Activated CD4-positive, alpha-beta T cell treated with anti-CD3 and anti-CD28 coated beads for 36 hours (primary cell): ENCODE results near the gene GNG12. TPM values are rescaled to one million over a fixed set of nuclear protein-coding genes. Genes with fewer than 3 reads are reported as not detected.
A peak's percentile ranks its signal among the peaks of the same experiment; 100 is the strongest.

ENCODE experiments used
- ATAC-seq: fragments of 200-7000 bp; cut with Tn5 transposase; one replicate; pipeline ENCODE4 v1.10.0; 2021; ENCODE audit warnings: mild to moderate bottlenecking, moderate library complexity
- CTCF ChIA-PET: fragments of 350-600 bp; sonication (Branson Sonifier 250); formaldehyde crosslinking; loops from one replicate; lab custom pipeline; 2021; ENCODE audit warnings: antibody characterized with exemption; lab: Charles Lee
- POLR2A ChIA-PET: fragments of 350-600 bp; sonication (Branson Sonifier 250); formaldehyde crosslinking; loops from one replicate; lab custom pipeline; 2021; ENCODE audit warnings: antibody characterized with exemption, inconsistent platforms; lab: Charles Lee
- DNase-seq: peaks from one replicate; pipeline ENCODE4 v3.0.0-alpha.2; 2020
- H3K27ac Mint-ChIP-seq: one replicate; pipeline ENCODE4 v1.8.0; 2021; ENCODE audit warnings: mixed read lengths
- H3K27me3 Mint-ChIP-seq: one replicate; pipeline ENCODE4 v1.8.0; 2021; ENCODE audit warnings: mixed read lengths
- H3K36me3 Mint-ChIP-seq: one replicate; pipeline ENCODE4 v1.8.0; 2021; ENCODE audit warnings: low read depth, mixed read lengths
- H3K4me1 Mint-ChIP-seq: one replicate; pipeline ENCODE4 v1.8.0; 2021; ENCODE audit warnings: mixed read lengths
- H3K4me3 Mint-ChIP-seq: one replicate; pipeline ENCODE4 v1.8.0; 2021; ENCODE audit warnings: mild to moderate bottlenecking, moderate library complexity, mixed read lengths
- H3K9me3 Mint-ChIP-seq: one replicate; pipeline ENCODE4 v1.8.0; 2021; ENCODE audit warnings: low read depth, mixed read lengths
- intact Hi-C, 2 experiments: fragments of 100-400 bp; cut with DNase I in 1 of 2; cut with micrococcal nuclease in 1 of 2; formaldehyde crosslinking; loops; one replicate each; pipeline versions ENCODE4 v1.14.2 to v1.15.1; 2022 to 2024; cut with DNase I, micrococcal nuclease
- total RNA-seq, 2 experiments: library from RNA; stranded (reverse); gene quantifications; one replicate each; pipeline ENCODE4 v1.2.3, GENCODE V29; 2021

GNG12 gene
- total RNA-seq, 2 experiments from 2014 or later, result 0.07 to 0.11 TPM

- Mint-ChIP-seq H3K4me3 (no peak overlapping the region), H3K27ac (no peak overlapping the region), H3K27me3 (peaks cover 13% of the 10 kb centered on the region), H3K4me1 (no peaks in the 10 kb centered on the region), H3K36me3 (no peaks in the 10 kb centered on the region), H3K9me3 (no peaks in the 10 kb centered on the region)
- ChIA-PET CTCF (no interaction called here), POLR2A (no interaction called here)
- intact Hi-C loops, result no loop called here
- ATAC-seq (no peak), DNase-seq (no peak)
Observed at GRCh38 chr1:67843331-67843730, 10.1 kb upstream of the GNG12 start.

GRCh38 chr1:67840449-67840848 is 7.2 kb upstream of the GNG12 start:
- Mint-ChIP-seq H3K9me3 (no peaks in the 10 kb centered on the region), H3K27me3 (peaks cover 28% of the 10 kb centered on the region), H3K36me3 (no peaks in the 10 kb centered on the region), H3K4me3 (no peak overlapping the region), H3K27ac (no peak overlapping the region), H3K4me1 (no peaks in the 10 kb centered on the region)
- intact Hi-C loops, result no loop called here
- ChIA-PET CTCF (no interaction called here), POLR2A (no interaction called here)
- ATAC-seq (no peak), DNase-seq (no peak)

- POLR2A ChIA-PET, result no interaction called here
- intact Hi-C loops, result no loop called here
Observed at GRCh38 chr1:67839826-67840225, 6.6 kb upstream of the GNG12 start.

GRCh38 chr1:67838180-67838910 is 5.1 kb upstream of the GNG12 start:
- no peaks in the 10 kb centered on the region for H3K9me3 Mint-ChIP-seq
- no peak overlapping the region for H3K27ac Mint-ChIP-seq
- H3K27me3 Mint-ChIP-seq, result peaks cover 44% of the 10 kb centered on the region
- no peaks in the 10 kb centered on the region for H3K4me1 Mint-ChIP-seq
- ChIA-PET POLR2A (interaction anchor here (0.6 kb wide), 1 partner anchor 255 kb away, joined by 4 read pairs; no protein-coding TSS in a partner anchor), CTCF (interaction anchor here (1.1 kb wide), 1 partner anchor 39 kb away, joined by 3 read pairs; no protein-coding TSS in a partner anchor)
- no peak for DNase-seq
- intact Hi-C loops, result no loop called here
- H3K36me3 Mint-ChIP-seq, result no peaks in the 10 kb centered on the region
- H3K4me3 Mint-ChIP-seq, result no peak overlapping the region
- ATAC-seq, result no peak

More at GRCh38 chr1:67839826-67840225, 6.6 kb upstream of the GNG12 start:
- Mint-ChIP-seq H3K9me3 (no peaks in the 10 kb centered on the region), H3K27me3 (peaks cover 30% of the 10 kb centered on the region), H3K27ac (no peak overlapping the region), H3K36me3 (no peaks in the 10 kb centered on the region), H3K4me3 (no peak overlapping the region), H3K4me1 (no peaks in the 10 kb centered on the region)
- DNase-seq, result no peak
- CTCF ChIA-PET, result no interaction called here
- ATAC-seq, result no peak

- Mint-ChIP-seq H3K4me1 (peaks cover 8% of the 10 kb centered on the region), H3K27ac (no peak overlapping the region), H3K27me3 (peaks cover 47% of the 10 kb centered on the region), H3K4me3 (no peak overlapping the region), H3K9me3 (no peaks in the 10 kb centered on the region), H3K36me3 (no peaks in the 10 kb centered on the region)
- ATAC-seq (no peak), DNase-seq (no peak)
- ChIA-PET POLR2A (no interaction called here), CTCF (interaction anchor here (2.0 kb wide), 1 partner anchor 14 kb away, joined by 7 read pairs; no protein-coding TSS in a partner anchor)
- intact Hi-C loops, result no loop called here
Observed at GRCh38 chr1:67836769-67837168, 3.5 kb upstream of the GNG12 start.

- POLR2A ChIA-PET, result no interaction called here
- peaks cover 54% of the 10 kb centered on the region for H3K27me3 Mint-ChIP-seq
Observed at GRCh38 chr1:67835663-67836452, 2.6 kb upstream of the GNG12 start.

GRCh38 chr1:67834246-67834877 is 1.1 kb upstream of the GNG12 start:
- no peaks in the 10 kb centered on the region for H3K9me3 Mint-ChIP-seq
- H3K36me3 Mint-ChIP-seq, result no peaks in the 10 kb centered on the region
- no peak overlapping the region for H3K27ac Mint-ChIP-seq
- ATAC-seq (no peak), DNase-seq (no peak)
- H3K27me3 Mint-ChIP-seq, result peaks cover 51% of the 10 kb centered on the region
- CTCF ChIA-PET, result interaction anchor here (0.9 kb wide), 1 partner anchor 62 kb away, joined by 4 read pairs; no protein-coding TSS in a partner anchor
- POLR2A ChIA-PET, result no interaction called here
- H3K4me3 Mint-ChIP-seq, result no peak overlapping the region
- intact Hi-C loops, result loop anchor here (5.0 kb wide), 1 partner anchor 67 kb away; no protein-coding TSS in a partner anchor
- peaks cover 10% of the 10 kb centered on the region for H3K4me1 Mint-ChIP-seq

More at GRCh38 chr1:67835663-67836452, 2.6 kb upstream of the GNG12 start:
- no peak for ATAC-seq
- Mint-ChIP-seq H3K36me3 (no peaks in the 10 kb centered on the region), H3K4me1 (peaks cover 10% of the 10 kb centered on the region), H3K4me3 (no peak overlapping the region), H3K9me3 (no peaks in the 10 kb centered on the region), H3K27ac (no peak overlapping the region)
- CTCF ChIA-PET, result interaction anchor here (0.7 to 2.0 kb wide), 3 partner anchors 15 to 19 kb away, joined by 3 to 7 read pairs (median 3); no protein-coding TSS in a partner anchor
- intact Hi-C loops, result no loop called here
- no peak for DNase-seq

- Mint-ChIP-seq H3K27me3 (peaks cover 51% of the 10 kb centered on the region), H3K36me3 (no peaks in the 10 kb centered on the region), H3K9me3 (no peaks in the 10 kb centered on the region), H3K4me1 (peaks cover 10% of the 10 kb centered on the region), H3K27ac (no peak overlapping the region), H3K4me3 (peak overlapping the region; percentile 59)
- CTCF ChIA-PET, result no interaction called here
- DNase-seq (no peak), ATAC-seq (no peak)
- POLR2A ChIA-PET, result no interaction called here
- intact Hi-C loops, result loop anchor here (5.0 kb wide), 1 partner anchor 66 kb away; no protein-coding TSS in a partner anchor
Observed at GRCh38 chr1:67833602-67833940, 304 bp upstream of the GNG12 start.

- Mint-ChIP-seq H3K27ac (no peak overlapping the region), H3K4me1 (peaks cover 10% of the 10 kb centered on the region), H3K4me3 (peak overlapping the region; percentile 59), H3K9me3 (no peaks in the 10 kb centered on the region), H3K36me3 (no peaks in the 10 kb centered on the region), H3K27me3 (peaks cover 44% of the 10 kb centered on the region)
- ChIA-PET POLR2A (no interaction called here), CTCF (interaction anchor here (0.9 to 1.9 kb wide), 4 partner anchors 10 to 297 kb away, joined by 3 to 6 read pairs (median 4); no protein-coding TSS in a partner anchor)
- intact Hi-C loops, result loop anchor here (5.0 kb wide), 1 partner anchor 65 kb away; no protein-coding TSS in a partner anchor
- DNase-seq (peak; percentile 12), ATAC-seq (no peak)
Observed at GRCh38 chr1:67831850-67832513, 1.3 kb downstream of the GNG12 start.

GRCh38 chr1:67830928-67831830 is 2.1 kb downstream of the GNG12 start:
- Mint-ChIP-seq H3K27me3 (peaks cover 41% of the 10 kb centered on the region), H3K9me3 (no peaks in the 10 kb centered on the region), H3K4me3 (peak overlapping the region; percentile 59), H3K4me1 (peaks cover 10% of the 10 kb centered on the region), H3K27ac (no peak overlapping the region), H3K36me3 (no peaks in the 10 kb centered on the region)
- ATAC-seq (no peak), DNase-seq (no peak)
- CTCF ChIA-PET, result interaction anchor here (0.7 to 1.9 kb wide), 5 partner anchors 9 to 297 kb away, joined by 3 to 6 read pairs (median 3); no protein-coding TSS in a partner anchor
- POLR2A ChIA-PET, result no interaction called here
- intact Hi-C loops, result loop anchor here (5.0 kb wide), 1 partner anchor 64 kb away; no protein-coding TSS in a partner anchor
